NB4 (cell line): ENCODE data around the gene MED28.
"Not testable (repeated sequence)": the region's sequence is repeated elsewhere in the genome, so short reads cannot be mapped to it uniquely, and the experiment has no call there.

Source experiments
- DNase-seq: peaks from one replicate; pipeline ENCODE4 v3.0.0; 2010; ENCODE audit warnings: low read depth
- H3K4me3 ChIP-seq: one replicate; pipeline ENCODE4 v1.5.1; 2011; ENCODE audit warnings: mild to moderate bottlenecking, low read depth, low read length, moderate library complexity
- MYC ChIP-seq: IDR thresholded peaks from 2 replicates; pipeline ENCODE4 v1.6.1; 2011; ENCODE audit warnings: low read depth, low read length
- POLR2A ChIP-seq: IDR thresholded peaks from 2 replicates; pipeline ENCODE4 v1.6.1; 2011; ENCODE audit warnings: mild to moderate bottlenecking; ENCODE audit not compliant: insufficient read length; ENCODE audit errors: extremely low read depth
- TF ChIP-seq, protein P1 (sequence below): IDR thresholded peaks from 2 replicates; pipeline ENCODE4 v1.6.1; 2011; ENCODE audit warnings: low read depth, low read length
- TF ChIP-seq, protein P2 (sequence below): IDR thresholded peaks from one replicate; pipeline ENCODE4 v1.5.1; 2012; ENCODE audit warnings: low read depth, low read length

Gene MED28

DNA sequence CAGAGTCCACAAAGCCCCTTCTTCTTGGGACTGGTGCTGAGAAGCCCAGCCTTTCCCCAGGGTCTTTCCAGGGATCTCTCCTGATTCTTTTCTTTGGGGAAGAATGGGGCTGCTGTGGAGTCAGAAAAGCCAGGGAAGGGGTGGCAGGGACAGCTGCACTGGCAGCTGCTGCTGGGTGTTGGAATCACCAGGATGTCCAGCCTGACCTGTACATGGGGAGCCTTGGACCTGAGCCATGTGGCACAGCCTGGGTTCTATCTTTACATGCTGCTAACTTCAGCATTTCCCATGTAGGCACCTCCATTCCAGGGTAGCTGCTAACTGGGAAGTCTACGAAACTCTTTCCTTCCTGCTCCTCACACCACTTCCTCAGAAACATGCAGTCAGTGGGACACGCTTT lies 36.0 kb downstream of the MED28 start:
- TF ChIP-seq MYC (no peak), POLR2A (no peak)
- TF ChIP-seq, protein P1, sequence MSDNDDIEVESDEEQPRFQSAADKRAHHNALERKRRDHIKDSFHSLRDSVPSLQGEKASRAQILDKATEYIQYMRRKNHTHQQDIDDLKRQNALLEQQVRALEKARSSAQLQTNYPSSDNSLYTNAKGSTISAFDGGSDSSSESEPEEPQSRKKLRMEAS: no peak
- TF ChIP-seq, protein P2, sequence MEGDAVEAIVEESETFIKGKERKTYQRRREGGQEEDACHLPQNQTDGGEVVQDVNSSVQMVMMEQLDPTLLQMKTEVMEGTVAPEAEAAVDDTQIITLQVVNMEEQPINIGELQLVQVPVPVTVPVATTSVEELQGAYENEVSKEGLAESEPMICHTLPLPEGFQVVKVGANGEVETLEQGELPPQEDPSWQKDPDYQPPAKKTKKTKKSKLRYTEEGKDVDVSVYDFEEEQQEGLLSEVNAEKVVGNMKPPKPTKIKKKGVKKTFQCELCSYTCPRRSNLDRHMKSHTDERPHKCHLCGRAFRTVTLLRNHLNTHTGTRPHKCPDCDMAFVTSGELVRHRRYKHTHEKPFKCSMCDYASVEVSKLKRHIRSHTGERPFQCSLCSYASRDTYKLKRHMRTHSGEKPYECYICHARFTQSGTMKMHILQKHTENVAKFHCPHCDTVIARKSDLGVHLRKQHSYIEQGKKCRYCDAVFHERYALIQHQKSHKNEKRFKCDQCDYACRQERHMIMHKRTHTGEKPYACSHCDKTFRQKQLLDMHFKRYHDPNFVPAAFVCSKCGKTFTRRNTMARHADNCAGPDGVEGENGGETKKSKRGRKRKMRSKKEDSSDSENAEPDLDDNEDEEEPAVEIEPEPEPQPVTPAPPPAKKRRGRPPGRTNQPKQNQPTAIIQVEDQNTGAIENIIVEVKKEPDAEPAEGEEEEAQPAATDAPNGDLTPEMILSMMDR: no peak
- no peak overlapping the region for H3K4me3 ChIP-seq
- no peak for DNase-seq

DNA sequence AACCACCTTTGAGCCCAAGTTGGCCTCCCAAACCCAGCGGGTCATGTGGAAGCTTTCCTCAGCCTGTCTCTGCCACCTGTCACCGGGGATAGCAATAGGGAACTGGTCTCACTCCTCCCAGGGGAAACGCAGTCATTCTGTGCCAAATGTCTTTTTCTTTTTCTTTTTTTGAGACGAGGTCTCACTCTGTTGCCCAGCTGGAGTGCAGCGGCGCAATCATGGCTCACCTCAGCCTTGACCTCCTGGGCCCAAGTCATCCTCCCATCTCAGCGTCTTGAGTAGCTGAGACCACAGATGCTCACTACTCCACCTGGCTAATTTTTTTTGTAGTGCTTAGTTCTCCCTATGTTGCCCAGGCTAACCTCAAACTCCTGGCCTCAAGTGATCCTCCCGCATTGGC lies 40.3 kb downstream of the MED28 start:
- TF ChIP-seq, protein P2: no peak
- TF ChIP-seq POLR2A (no peak), MYC (no peak)
- TF ChIP-seq, protein P1: no peak
- H3K4me3 ChIP-seq: no peak overlapping the region
- DNase-seq: no peak

DNA sequence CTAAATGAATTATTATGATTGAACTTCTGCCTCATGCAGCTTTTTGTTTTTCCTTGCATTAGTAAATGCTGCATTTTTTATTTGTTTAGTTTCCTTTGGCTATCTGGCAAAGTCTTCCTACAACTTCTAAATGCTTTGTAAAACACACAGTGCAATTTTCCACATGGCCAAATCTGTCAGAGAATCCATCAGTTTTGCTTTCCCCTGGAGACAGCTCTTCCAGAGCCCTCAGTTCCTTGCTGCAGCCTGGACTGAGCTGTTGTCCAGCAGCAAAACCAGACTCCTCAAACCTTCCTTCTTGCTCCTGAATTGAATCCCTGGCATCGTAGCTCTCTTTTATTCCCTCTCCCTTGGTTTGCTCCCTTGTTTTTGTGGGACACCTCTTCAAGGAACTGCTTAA lies 42.6 kb downstream of the MED28 start:
- TF ChIP-seq, protein P2: no peak
- H3K4me3 ChIP-seq: no peak overlapping the region
- no peak for DNase-seq

DNA sequence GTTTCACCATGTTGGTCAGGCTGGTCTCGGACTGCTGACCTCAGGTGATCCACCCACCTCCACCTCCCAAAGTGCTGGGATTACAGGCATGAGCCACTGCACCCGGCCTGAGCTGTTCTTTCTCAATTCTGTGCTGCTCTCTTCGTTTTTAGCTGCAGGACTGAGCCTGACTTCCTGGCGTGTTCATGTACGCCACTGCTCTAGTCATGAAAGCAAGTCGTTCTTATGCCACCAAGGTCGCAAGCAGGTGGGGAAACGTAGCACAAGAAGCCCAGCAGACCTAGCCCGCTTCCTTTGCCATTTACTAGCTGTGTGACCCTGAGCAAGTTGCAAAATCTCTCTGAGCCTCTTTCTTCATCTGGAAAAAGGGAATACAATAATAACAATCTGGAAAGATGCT lies 43.4 kb downstream of the MED28 start:
- H3K4me3 ChIP-seq: no peak overlapping the region

DNA sequence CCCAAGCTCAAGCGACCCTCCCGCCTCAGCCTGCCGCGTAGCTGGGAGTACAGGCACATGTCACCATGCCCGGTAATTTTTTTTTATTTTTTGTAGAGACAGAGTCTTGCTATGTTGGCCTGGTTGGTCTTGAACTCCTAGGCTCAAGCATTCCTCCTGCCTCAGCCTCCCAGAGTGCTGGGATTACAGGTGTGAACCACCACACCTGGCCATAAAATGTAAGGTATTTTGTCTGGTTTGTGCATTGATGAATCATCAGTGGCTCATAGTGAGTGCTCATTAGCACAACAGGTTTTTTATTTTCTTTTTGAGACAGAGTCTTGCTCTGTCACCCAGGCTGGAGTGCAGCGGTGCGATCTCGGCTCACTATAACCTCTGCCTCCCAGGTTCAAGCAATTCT lies 44.8 kb downstream of the MED28 start:
- not testable (repeated sequence) for H3K4me3 ChIP-seq, DNase-seq

More for the DNA sequence above, 43.4 kb downstream of the MED28 start:
- TF ChIP-seq, protein P2: no peak
- no peak for TF ChIP-seq POLR2A
- TF ChIP-seq MYC: no peak
- TF ChIP-seq, protein P1: no peak
- DNase-seq: no peak

DNA sequence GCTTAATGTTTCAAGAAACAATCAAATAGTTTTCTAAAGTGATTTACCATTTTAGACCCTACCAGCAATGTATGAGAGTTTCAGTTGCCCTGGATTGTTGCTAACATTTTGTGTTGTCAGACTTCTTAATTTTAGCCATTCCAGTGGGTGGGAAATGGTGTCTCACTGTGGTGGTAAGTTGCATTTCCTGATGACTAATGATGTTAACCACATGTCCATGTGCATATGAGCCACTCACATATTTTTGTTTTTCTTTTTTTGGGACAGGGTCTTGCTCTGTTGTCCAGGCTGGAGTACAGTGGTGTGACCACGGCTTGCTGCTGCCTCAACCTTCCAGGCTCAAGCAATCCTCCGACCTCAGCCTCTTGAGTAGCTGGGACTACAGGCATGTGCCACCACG lies 48.3 kb downstream of the MED28 start:
- no peak overlapping the region for H3K4me3 ChIP-seq
- DNase-seq: peak; percentile 75
- no peak for TF ChIP-seq MYC
- TF ChIP-seq, protein P1: peak; percentile 19; the same call in 1 of the 2 replicates

DNA sequence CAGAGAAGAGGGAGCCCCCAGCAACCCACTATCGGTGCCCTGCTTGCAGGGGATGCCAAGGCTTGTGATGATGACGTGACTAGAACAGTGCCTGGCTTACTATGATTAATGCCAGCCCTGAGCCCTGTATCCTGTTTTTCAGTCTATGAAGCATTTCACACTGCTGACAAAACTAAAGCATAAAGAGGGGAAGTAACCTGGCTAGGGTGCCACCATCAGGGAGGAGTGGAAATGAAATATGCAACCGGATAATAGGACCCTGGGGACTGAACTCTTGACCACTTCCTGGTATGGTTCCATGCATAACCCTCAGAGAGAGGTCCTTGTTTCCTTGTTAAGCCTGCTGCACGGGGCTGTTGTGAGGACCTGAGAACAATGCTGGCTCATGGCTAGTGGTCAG lies 50.3 kb downstream of the MED28 start:
- peak overlapping the region; percentile 36 for H3K4me3 ChIP-seq
- peak; percentile 100 for DNase-seq
- TF ChIP-seq, protein P2: peak; percentile 18
- peak; percentile 72; the same call in 1 of the 2 replicates for TF ChIP-seq MYC
- TF ChIP-seq, protein P1: peak; percentile 70; the same call in 1 of the 2 replicates
- no peak for TF ChIP-seq POLR2A
